HPDE6-E6E7 (cell line): ENCODE measurements around the gene NOP56.
"Not testable (repeated sequence)": the region's sequence is repeated elsewhere in the genome, so short reads cannot be mapped to it uniquely, and the experiment has no call there.

ENCODE experiments used
- DNase-seq: peaks from one replicate; pipeline ENCODE4 v3.0.0; 2011; ENCODE audit warnings: missing footprints; ENCODE audit errors: extremely low spot score

Gene NOP56

GRCh38 chr20:2640899-2641298 is 11.5 kb upstream of the NOP56 start:
- no peak for DNase-seq

- DNase-seq, result no peak
Measured at GRCh38 chr20:2643708-2644107, 8.7 kb upstream of the NOP56 start.

- no peak for DNase-seq
Measured at GRCh38 chr20:2652724-2653555, 508 bp downstream of the NOP56 start.

- no peak for DNase-seq
Measured at GRCh38 chr20:2653556-2654383, 1.3 kb downstream of the NOP56 start.

- no peak for DNase-seq
Measured at GRCh38 chr20:2654384-2654822, 2.0 kb downstream of the NOP56 start.

- DNase-seq, result no peak
Measured at GRCh38 chr20:2654831-2655230, 2.4 kb downstream of the NOP56 start.

GRCh38 chr20:2655331-2656116 is 3.1 kb downstream of the NOP56 start:
- no peak for DNase-seq

- DNase-seq, result no peak
Measured at GRCh38 chr20:2656471-2657117, 4.2 kb downstream of the NOP56 start.

GRCh38 chr20:2657241-2657640 is 4.8 kb downstream of the NOP56 start:
- DNase-seq, result no peak

GRCh38 chr20:2657674-2658073 is 5.2 kb downstream of the NOP56 start:
- DNase-seq, result no peak

GRCh38 chr20:2658414-2659354 is 6.3 kb downstream of the NOP56 start:
- DNase-seq, result no peak

GRCh38 chr20:2659547-2659946 is 7.1 kb downstream of the NOP56 start:
- no peak for DNase-seq

- DNase-seq, result no peak
Measured at GRCh38 chr20:2663364-2663886, 11.0 kb downstream of the NOP56 start.

- DNase-seq, result peak; percentile 97
Measured at GRCh38 chr20:2663887-2664719, 11.7 kb downstream of the NOP56 start, which contains the start of gene IDH3B. IDH3B (minus strand) TSS chr20:2664216; CDS start chr20:2664188, 28 bp downstream.

- no peak for DNase-seq
Measured at GRCh38 chr20:2671977-2672376, 19.5 kb downstream of the NOP56 start.

GRCh38 chr20:2672446-2672845 is 20.0 kb downstream of the NOP56 start:
- no peak for DNase-seq

- DNase-seq, result no peak
Measured at GRCh38 chr20:2673453-2673852, 21.0 kb downstream of the NOP56 start.

- no peak for DNase-seq
Measured at GRCh38 chr20:2680046-2680445, 27.6 kb downstream of the NOP56 start.

- not testable (repeated sequence) for DNase-seq
Measured at GRCh38 chr20:2682040-2682439, 29.6 kb downstream of the NOP56 start.
